K562 (cell line): ENCODE results near the gene CPA4. TPM values are rescaled to one million over a fixed set of nuclear protein-coding genes. Genes with fewer than 3 reads are reported as not detected.

Experiments
- ADNP ChIP-seq: fragments of 200-800 bp; sonication (Bioruptor generic); IDR thresholded peaks from 2 replicates; pipeline ENCODE4 v1.6.1; 2016; ENCODE audit warnings: missing genetic modification characterization, missing compliant biosample characterization
- CEBPZ ChIP-seq: fragments of 150-350 bp; IDR thresholded peaks from 2 replicates; pipeline ENCODE4 v1.6.1; 2014; ENCODE audit warnings: low read depth, mild to moderate bottlenecking, low read length, borderline replicate concordance
- HDGF ChIP-seq: fragments of 450-650 bp; IDR thresholded peaks from 2 replicates; pipeline ENCODE4 v1.6.1; 2016
- KDM2B ChIP-seq: fragments of 250-450 bp; sonication (Bioruptor Pico); IDR thresholded peaks from 2 replicates; pipeline ENCODE4 v1.8.0; 2021; ENCODE audit warnings: mild to moderate bottlenecking, moderate library complexity
- MAFF ChIP-seq: IDR thresholded peaks from 2 replicates; pipeline ENCODE4 v1.6.1; 2012; ENCODE audit warnings: low read length, improper control_type of control experiment
- NONO ChIP-seq, 2 experiments: fragments of 200-400 bp in 1 of 2; fragments of 450-650 bp in 1 of 2; formaldehyde crosslinking in 1 of 2; IDR thresholded peaks; 2 replicates each; pipeline ENCODE4 v1.6.1; 2017; ENCODE audit warnings: low read depth in 2 of 2, mild to moderate bottlenecking in 2 of 2, moderate library complexity in 2 of 2, low read length in 1 of 2
- SP1 ChIP-seq: sonication (generic); formaldehyde crosslinking; IDR thresholded peaks from 2 replicates; pipeline ENCODE4 v1.8.1; 2022; ENCODE audit warnings: mild to moderate bottlenecking, missing genetic modification reagents
- TGIF2 ChIP-seq: sonication (generic); formaldehyde crosslinking; IDR thresholded peaks from 2 replicates; pipeline ENCODE4 v1.8.1; 2022; ENCODE audit warnings: mild to moderate bottlenecking, missing genetic modification reagents, moderate library complexity
- ZBTB7A ChIP-seq: IDR thresholded peaks from 2 replicates; pipeline ENCODE4 v1.6.1; 2011; ENCODE audit warnings: low read depth, mild to moderate bottlenecking, low read length, moderate library complexity, borderline replicate concordance; ENCODE audit not compliant: control insufficient read depth
- ZNF165 ChIP-seq: fragments of 250-450 bp; sonication (Bioruptor Pico); IDR thresholded peaks from 2 replicates; pipeline ENCODE4 v1.4.0; 2020; ENCODE audit warnings: borderline replicate concordance
- ZNF280A ChIP-seq: fragments of 450-650 bp; IDR thresholded peaks from 2 replicates; pipeline ENCODE4 v1.6.1; 2018; ENCODE audit warnings: mild to moderate bottlenecking, low read depth; ENCODE audit not compliant: partially characterized antibody
- ZNF318 ChIP-seq, 2 experiments: fragments of 450-650 bp; IDR thresholded peaks; 2 replicates each; pipeline ENCODE4 v1.6.1; 2016; ENCODE audit warnings: mild to moderate bottlenecking in 2 of 2, borderline replicate concordance in 1 of 2, low read depth in 1 of 2, moderate library complexity in 1 of 2
- polyA plus RNA-seq, 8 experiments: library from polyadenylated mRNA; depleted of rRNA in 4 of 8; stranded (reverse) in 5 of 8; unstranded in 3 of 8; fragments of >200 nt; fragmentation: Nextera tagmentation in 2 of 8; fragmentation: Illumina TruSeq in 1 of 8; extraction: Ambion mirVana in 2 of 8; extraction: Trizol in 1 of 8; gene quantifications; 2 replicates each; pipeline versions ENCODE4 v1.2.1 to v1.2.3, GENCODE V29; 2011 to 2014; ENCODE audit warnings: inconsistent platforms in 1 of 8, missing spikeins in 1 of 8
- total RNA-seq, 7 experiments: library from RNA; depleted of rRNA in 6 of 7; stranded (reverse); fragments of >200 nt in 6 of 7; fragmentation: Illumina TruSeq in 2 of 7; extraction: Trizol in 2 of 7; gene quantifications; 2 replicates each; pipeline versions ENCODE4 v1.2.1 to v1.2.3, GENCODE V29; 2011 to 2021; ENCODE audit warnings: low replicate concordance in 1 of 7

The CPA4 gene
- total and polyA plus RNA-seq, 9 of the 15 experiments (the other 6 are each of a cell fraction or from before 2014, with no cell fraction given): not detected

- TF ChIP-seq ZNF280A (peak; percentile 82), ADNP (tag) (peak; percentile 54; the same call in 1 of the 2 replicates), NONO (IDR thresholded peaks at IDR 0.05; ENCODE audit: low read depth in 2 of 2, low read length in 1 of 2) (no peak), TGIF2 (no peak), SP1 (CRISPR knock-in tag) (no peak), ZBTB7A (no peak), ZNF165 (no peak), MAFF (no peak), KDM2B (no peak), CEBPZ (peak; percentile 67; the same call in 1 of the 2 replicates), HDGF (no peak), ZNF318 (IDR thresholded peaks at IDR 0.05; ENCODE audit: borderline replicate concordance in 1 of 2, low read depth in 1 of 2) (peak in 1 of 2 experiments; percentile 33; a peak in 1 of 4 replicates)
Observed at GRCh38 chr7:130258494-130259078, 34.4 kb upstream of the CPA4 start (continued).
